ENCODE measurements around the gene TTLL8. TPM values are rescaled to one million over a fixed set of nuclear protein-coding genes. Genes with fewer than 3 reads are reported as not detected.
"Not testable (repeated sequence)": the region's sequence is repeated elsewhere in the genome, so short reads cannot be mapped to it uniquely, and the experiment has no call there.

Gene TTLL8
- polyA plus RNA-seq (2014; cell fraction: cytosol; rRNA removed): not detected in 2 replicates
- polyA plus RNA-seq (2014; cell fraction: nucleus; rRNA removed): not detected in 2 replicates

GRCh38 chr22:50058061-50058905 is at the start of gene TTLL8:
TSS of gene TTLL8 (minus strand) at chr22:50058298.
- DNase-seq (ENCODE audit: low spot score): no peak

GRCh38 chr22:50107529-50107928 is 49.4 kb upstream of the TTLL8 start:
- DNase-seq (ENCODE audit: low spot score): no peak

- DNase-seq (ENCODE audit: low spot score): no peak
Observed at GRCh38 chr22:50105208-50106100, 47.4 kb upstream of the TTLL8 start.

- no peak for DNase-seq (ENCODE audit: low spot score)
Observed at GRCh38 chr22:50104141-50104544, 46.0 kb upstream of the TTLL8 start.

GRCh38 chr22:50102946-50103345 is 44.8 kb upstream of the TTLL8 start:
- DNase-seq (ENCODE audit: low spot score): no peak

- no peak for DNase-seq (ENCODE audit: low spot score)
Observed at GRCh38 chr22:50101870-50102565, 43.9 kb upstream of the TTLL8 start.

GRCh38 chr22:50098052-50098451 is 40.0 kb upstream of the TTLL8 start:
- no peak for DNase-seq (ENCODE audit: low spot score)

- DNase-seq (ENCODE audit: low spot score): no peak
Observed at GRCh38 chr22:50092342-50092741, 34.2 kb upstream of the TTLL8 start.

GRCh38 chr22:50091092-50091768 is 33.1 kb upstream of the TTLL8 start:
- no peak for DNase-seq (ENCODE audit: low spot score)

GRCh38 chr22:50090412-50090714 is 32.3 kb upstream of the TTLL8 start:
- no peak for DNase-seq (ENCODE audit: low spot score)

- DNase-seq (ENCODE audit: low spot score): no peak
Observed at GRCh38 chr22:50089682-50090411, 31.7 kb upstream of the TTLL8 start, which contains the start of gene MOV10L1. TSS of gene MOV10L1 (plus strand) at chr22:50090006. CDS start at chr22:50090089, 83 bp downstream.

- DNase-seq (ENCODE audit: low spot score): no peak
Observed at GRCh38 chr22:50089231-50089630, 31.1 kb upstream of the TTLL8 start.

GRCh38 chr22:50088096-50088495 is 30.0 kb upstream of the TTLL8 start:
- DNase-seq (ENCODE audit: low spot score): no peak

- DNase-seq (ENCODE audit: low spot score): no peak
Observed at GRCh38 chr22:50087646-50088045, 29.5 kb upstream of the TTLL8 start.

- not testable (repeated sequence) for DNase-seq (ENCODE audit: low spot score)
Observed at GRCh38 chr22:50086975-50087374, 28.9 kb upstream of the TTLL8 start.

GRCh38 chr22:50086526-50086925 is 28.4 kb upstream of the TTLL8 start:
- no peak for DNase-seq (ENCODE audit: low spot score)

- DNase-seq (ENCODE audit: low spot score): no peak
Observed at GRCh38 chr22:50085211-50085972, 27.3 kb upstream of the TTLL8 start, which contains the start of gene MLC1. TSS of gene MLC1 (minus strand) at chr22:50085426. CDS start at chr22:50084902, 524 bp downstream.

GRCh38 chr22:50084614-50085021 is 26.5 kb upstream of the TTLL8 start:
- no peak for DNase-seq (ENCODE audit: low spot score)

- no peak for DNase-seq (ENCODE audit: low spot score)
Observed at GRCh38 chr22:50084080-50084477, 26.0 kb upstream of the TTLL8 start.

Measured in SK-N-DZ (cell line).